Lung microvascular endothelial cell (primary cell): Measurements from ENCODE around the gene POU2AF1. TPM values are rescaled to one million over a fixed set of nuclear protein-coding genes. Genes with fewer than 3 reads are reported as not detected.

ENCODE experiments used
- DNase-seq, 2 donors: peaks; one replicate each; pipeline versions ENCODE4 v3.0.0 to v3.0.0-alpha.2; 2010; ENCODE audit warnings: low read depth in 2 of 2
- total RNA-seq: library from RNA; depleted of rRNA; stranded (reverse); fragments of >200 nt; gene quantifications from 2 replicates; pipeline ENCODE4 v1.2.1, GENCODE V29; 2014

POU2AF1 gene
- total RNA-seq, 1 donor from 2014 or later, result not detected

- DNase-seq, result no peak
Measured at GRCh38 chr11:111361052-111361801, 17.8 kb downstream of the POU2AF1 start.

DNA sequence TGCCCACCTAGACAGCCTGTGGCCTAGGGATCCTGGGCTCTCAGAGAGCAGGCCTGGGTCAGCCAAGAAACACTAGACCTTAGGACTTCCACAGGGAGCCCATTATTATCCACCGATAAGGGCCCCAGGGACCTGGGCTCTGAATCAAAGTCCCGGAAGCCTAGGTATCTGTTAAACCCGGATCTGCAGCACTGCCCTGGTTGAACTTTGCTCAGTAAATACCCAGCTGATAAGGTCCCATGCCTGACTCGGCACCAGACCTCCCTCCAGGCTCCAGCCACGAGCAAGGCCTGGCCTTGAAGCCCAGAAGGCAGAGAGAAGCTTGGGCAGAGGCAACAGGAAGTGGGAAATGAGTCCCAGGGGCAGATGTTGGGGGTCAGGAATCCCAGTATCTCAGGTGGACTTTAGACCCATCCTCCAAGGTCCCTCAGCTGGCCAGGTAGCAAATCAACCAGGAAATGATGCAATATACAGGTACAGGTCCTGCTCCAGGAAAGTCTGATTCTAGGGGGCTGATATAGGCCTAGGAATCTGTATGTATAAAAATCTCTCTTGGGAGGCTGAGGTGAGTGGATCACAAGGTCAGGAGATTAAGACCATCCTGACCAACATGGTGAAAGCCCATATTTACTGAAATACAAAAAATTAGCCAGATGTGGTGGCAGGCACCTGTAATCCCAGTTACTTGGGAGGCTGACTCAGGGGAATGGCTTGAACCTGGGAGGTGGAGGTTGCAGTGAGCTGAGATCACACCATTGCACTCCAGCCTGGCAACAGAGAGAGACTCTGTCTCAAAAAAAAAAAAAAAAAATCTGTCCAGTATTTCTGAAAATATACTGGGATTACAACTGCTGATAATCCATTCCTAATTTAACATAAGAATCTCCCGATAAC, 18.7 kb downstream of the POU2AF1 start:
- DNase-seq, result no peak

- DNase-seq, result no peak
Measured at GRCh38 chr11:111359223-111360149, 19.6 kb downstream of the POU2AF1 start.

- no peak for DNase-seq
Measured at GRCh38 chr11:111358038-111359001, 20.8 kb downstream of the POU2AF1 start.

GRCh38 chr11:111357150-111358037, 21.7 kb downstream of the POU2AF1 start:
- no peak for DNase-seq

DNA sequence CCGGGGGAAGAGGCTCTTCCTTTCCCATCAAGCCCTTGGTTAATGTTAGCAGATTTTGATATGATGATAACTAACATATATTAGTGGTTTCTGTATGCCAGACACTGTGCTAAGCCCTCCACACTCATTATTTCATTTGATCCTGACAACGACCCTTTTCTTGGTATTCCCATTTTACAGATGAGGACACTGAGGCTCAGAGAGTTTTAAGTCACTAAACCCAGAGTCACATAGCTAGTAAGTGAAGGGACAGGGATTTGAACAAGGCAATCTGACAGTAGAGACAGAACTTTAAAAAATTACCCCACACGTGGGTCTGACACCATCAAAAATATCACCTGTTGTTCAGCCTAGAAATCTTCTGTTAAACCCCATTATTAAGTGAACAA, 22.4 kb downstream of the POU2AF1 start:
- no peak for DNase-seq

DNA sequence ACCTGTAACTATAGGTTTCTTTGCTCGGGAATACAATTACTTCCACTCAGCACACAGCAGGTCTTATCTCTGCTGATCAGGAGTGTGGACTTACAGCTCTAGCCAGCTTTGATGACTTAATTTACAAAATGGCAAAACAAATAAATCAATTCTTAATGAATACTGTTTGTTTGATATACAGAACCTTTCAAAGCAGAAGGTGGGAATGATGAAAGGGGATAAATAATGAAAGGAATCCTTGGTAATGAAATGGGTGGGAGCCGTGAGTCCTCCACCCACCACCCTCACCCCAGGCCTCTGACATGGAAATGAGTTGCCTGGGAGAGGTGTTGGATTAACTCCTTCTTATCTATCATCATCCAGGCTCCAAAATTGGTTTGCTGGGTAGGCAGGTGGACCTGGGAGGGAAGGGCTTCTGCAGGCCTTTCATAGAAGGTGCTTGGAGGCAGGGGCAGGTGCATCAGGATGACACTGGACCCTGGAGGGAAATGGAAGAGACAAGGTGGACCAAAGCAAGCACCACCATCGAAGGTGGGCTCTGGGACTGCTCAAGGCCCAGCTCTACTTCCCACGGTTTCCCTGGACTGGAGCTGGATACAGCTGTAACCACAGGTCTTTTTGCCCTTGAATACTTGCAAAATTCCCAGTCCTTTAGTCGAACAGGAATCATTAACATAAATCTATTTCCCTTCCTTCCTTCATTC, 23.0 kb downstream of the POU2AF1 start:
- DNase-seq, result no peak

GRCh38 chr11:111355101-111355500, 24.0 kb downstream of the POU2AF1 start:
- DNase-seq, result no peak

DNA sequence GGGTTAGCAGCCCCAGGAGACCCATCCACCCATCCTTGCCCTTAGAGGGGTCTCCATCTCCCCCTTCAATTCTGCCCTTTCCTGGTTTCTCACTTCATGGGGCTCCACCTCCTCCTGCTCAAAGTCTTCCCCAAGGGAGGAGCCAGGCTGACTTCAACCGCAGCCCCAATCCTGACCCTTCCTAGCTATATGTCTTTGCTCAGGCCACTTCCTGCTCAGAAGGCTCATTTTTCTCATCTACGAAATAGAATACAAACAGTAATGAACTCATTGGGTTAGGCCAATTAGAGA, 24.5 kb downstream of the POU2AF1 start:
- DNase-seq, result no peak

DNA sequence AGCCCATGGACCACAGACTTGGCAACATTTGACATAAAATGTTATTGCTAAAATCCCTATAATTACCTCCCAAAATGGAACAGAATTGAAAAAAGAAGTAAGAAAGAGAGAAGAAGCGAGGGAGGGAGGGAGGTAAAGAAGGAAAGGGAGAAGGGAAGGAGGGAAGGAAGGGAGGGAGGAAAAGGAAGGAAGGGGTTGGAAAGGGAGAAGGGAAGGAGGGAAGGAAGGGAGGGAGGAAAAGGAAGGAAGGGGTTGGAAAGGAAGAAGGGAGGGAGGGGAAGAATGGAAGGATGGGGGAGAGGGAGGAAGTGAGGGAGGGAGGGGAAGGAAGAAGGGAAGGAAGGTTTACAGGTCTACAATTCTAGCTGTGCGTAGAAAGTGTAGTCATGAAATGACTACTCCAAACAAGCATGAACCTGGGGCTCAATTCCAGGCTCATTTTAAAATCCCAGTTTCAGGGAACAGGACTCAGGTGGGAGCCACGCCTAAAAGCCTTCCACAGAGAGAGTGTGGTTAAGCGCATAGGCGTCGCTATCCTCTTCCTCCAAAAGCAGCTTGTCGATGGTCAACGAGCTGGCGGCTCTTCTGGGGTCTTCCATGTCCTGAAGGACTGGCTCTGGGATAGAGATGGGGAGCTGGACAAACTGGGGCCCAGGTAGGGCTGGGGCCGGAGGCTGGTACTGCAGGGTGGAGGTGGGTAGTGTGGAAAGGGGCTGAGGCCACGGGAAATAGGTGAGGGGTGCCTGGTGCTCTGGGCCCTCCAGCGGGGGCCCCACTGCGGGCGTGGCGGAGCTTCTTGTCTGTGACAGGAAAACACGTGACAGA, 25.1 kb downstream of the POU2AF1 start:
- no peak for DNase-seq

DNA sequence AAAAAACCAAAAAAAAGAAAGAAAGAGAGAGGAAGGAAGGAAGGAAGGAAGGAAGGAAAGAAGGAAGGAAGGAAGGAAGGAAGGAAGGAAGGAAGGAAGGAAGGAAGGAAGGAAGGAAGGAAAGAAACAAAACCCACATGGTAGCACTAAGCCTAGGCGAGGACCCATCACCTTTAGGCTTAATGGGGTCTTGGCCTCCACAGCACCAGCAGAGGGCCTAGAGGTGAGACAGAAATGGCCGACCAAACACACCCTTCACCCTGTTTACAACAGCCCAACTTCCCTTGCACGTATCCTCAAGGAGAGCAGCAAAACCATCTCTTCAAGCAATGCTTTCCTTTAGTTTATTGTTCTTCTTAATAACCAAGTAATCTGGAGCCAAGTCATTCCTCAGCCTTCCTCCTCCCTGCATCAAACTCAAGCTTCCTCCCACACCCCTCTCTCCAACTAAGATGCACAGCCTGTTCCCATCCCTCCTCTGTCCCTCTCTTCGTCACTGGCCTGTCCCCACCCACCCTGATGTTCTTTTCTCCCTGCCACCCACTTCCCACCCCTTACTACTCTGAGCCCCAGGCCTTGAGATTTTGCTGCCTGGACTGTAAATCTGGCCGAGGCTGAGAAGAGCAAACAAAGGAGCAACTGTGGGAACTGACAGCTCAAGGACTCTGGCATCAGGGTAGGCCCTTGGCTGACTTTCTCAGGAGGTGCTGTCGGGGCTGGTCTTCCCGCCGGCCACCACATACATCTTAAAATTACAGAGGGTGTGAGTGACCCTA, 26.0 kb downstream of the POU2AF1 start:
- no peak for DNase-seq

DNA sequence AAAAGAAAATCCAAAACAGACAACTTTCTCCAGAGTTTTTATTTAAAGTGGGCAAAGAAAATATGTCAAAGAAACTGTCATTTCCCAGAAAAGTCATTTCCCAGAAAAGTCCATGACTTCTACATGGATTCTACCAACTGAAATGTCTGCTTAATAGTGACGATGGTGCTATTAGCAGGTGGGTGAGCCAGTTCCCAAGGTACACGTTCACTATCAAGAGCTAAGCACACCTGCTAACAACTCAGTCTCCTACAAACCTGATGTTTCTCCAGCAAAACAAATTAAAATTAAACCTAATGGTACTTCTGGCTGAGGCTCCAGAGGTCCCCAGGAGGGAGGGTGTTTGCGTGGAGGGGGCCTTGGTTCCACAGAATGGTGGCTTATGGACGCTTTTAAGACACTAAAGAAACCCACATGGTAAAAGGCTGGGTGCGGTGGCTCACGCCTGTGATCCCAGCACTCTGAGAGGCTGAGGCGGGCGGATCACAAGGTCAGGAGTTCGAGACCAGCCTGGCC, 26.8 kb downstream of the POU2AF1 start:
- no peak for DNase-seq

GRCh38 chr11:111351374-111352055, 27.6 kb downstream of the POU2AF1 start:
- DNase-seq, result no peak

DNA sequence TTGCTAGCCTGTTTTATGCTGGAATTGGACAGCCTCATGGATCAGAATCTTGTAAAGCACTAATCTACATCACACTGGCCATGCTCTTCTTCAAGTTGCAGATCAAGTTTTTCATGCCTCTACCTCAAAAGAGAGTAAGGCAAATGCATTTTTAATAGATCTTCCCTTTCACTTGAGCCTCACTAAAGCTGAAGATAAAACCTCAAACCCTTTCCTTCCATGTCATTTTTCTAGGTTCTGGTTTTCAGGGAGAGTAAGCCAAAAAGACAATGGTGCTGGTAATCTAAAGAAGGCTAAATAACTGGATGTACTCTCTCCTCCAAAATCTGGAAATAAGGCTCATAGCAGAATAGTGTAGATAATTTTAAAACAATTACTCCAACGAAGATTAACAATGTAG, 28.3 kb downstream of the POU2AF1 start:
- no peak for DNase-seq

- DNase-seq, result no peak
Measured at GRCh38 chr11:111349191-111349695, 29.8 kb downstream of the POU2AF1 start.

DNA sequence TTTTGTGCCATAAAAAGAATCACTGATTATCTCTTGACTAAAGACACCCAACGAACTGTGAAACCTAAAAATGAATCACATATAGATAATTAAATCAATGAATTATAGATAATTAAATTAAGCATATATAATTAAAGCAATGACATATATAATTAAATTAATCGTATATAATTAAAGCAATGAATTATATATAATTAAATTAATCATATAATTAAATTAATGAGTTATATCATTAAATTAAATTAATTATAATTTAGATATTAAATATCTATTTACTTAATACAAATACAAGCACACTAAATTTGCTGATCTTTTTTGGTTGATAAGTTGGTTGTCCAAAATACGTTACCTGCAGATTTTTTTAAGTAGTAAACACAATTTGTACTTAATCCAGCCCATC, 30.9 kb downstream of the POU2AF1 start:
- no peak for DNase-seq
